CD4-positive, alpha-beta T cell treated with Interferon gamma for 1 hour (primary cell): ENCODE measurements around the gene BZW2.
"Not testable (repeated sequence)": the region's sequence is repeated elsewhere in the genome, so short reads cannot be mapped to it uniquely, and the experiment has no call there.

Experiments
- DNase-seq: peaks from one replicate; pipeline ENCODE4 v3.0.0-alpha.2; 2020

Gene BZW2

GRCh38 chr7:16646472-16647072 is 591 bp downstream of the BZW2 start:
- no peak for DNase-seq

DNA sequence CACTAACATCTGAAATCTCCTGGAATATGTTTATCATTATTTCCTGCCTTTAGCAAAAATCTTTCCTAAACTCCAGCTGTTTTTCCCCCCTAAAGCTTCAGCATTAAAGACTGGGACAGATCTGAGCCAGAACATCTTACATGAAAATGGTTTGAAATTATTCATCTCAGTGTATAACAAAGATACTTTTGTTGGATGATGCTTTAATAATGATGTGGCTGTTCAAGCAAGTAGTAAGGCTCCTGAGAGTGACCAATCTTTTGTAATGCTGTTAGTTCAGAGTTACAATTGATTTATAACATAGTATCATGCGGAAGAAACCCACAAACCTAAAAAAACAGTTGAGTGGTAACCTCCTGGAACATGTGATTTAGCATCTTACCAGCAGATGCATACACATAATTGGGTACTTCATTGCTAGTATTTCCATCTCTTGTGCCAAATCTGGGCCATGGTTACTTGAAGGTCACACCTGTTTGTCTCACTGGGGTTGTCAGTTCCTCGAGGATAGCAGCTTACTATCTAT is 1.5 kb downstream of the BZW2 start:
- no peak for DNase-seq

DNA sequence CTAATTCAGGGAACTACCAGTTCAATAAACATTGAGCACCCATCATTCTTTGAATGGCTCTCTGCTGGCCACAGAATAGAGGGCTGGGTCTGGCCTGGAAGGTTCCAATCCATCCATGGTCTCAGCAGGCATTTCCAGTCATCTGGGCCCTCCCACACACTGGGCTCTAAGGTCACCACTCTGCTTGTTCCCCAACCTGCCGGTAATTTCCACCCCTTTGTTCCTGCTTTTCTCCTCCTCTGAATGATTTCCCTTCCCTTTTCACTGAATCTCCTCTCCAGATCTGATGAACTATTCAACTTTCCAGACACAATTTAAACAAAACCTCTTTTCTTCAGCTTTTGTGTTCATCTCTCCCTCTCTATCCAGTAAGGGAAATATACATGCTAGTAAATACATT is 2.6 kb downstream of the BZW2 start:
- DNase-seq, result no peak

DNA sequence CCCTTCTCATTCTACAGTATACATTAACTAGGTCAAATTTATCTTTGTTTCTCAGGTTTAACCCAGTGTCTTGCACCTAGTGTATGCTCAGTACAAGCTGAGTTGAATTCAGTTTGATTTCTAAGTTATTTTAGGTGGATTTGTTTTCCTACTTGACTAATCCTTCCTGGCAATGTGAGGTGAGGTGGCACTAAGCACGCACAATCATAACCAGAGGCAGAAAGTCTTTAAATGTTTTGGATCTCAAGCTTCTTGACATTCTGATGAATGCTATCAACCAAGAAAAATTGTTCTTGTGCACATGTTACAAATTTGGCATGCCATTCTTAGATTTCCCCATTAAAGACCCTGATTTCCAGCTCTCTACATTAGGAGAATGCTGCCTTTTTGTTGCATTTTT is 3.2 kb downstream of the BZW2 start:
- no peak for DNase-seq

GRCh38 chr7:16650266-16650665 is 4.3 kb downstream of the BZW2 start:
- DNase-seq, result no peak

- no peak for DNase-seq
Observed at GRCh38 chr7:16651396-16652239, 5.6 kb downstream of the BZW2 start.

- DNase-seq, result no peak
Observed at GRCh38 chr7:16652240-16652583, 6.2 kb downstream of the BZW2 start.

GRCh38 chr7:16652888-16653287 is 6.9 kb downstream of the BZW2 start:
- no peak for DNase-seq

DNA sequence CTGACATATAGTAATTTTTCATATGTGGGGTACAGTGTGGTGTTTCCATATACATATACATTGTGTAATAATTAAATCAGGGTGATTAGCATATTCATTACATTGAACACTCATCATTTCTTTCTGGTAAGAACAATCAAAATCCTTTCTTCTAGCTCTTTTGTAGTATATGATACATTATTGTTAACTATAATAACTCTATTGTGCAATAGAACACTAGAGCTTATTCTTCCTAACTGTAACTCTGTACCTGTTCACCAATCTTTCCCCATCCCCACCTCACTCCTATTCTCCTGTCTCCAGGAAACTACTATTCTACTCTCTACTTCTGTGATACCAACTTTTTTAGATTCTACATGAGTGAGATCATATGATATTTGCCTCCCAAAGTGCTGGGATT is 9.4 kb downstream of the BZW2 start:
- DNase-seq, result no peak

GRCh38 chr7:16656141-16656540 is 10.2 kb downstream of the BZW2 start:
- no peak for DNase-seq

- DNase-seq, result no peak
Observed at GRCh38 chr7:16657656-16658279, 11.8 kb downstream of the BZW2 start.

- not testable (repeated sequence) for DNase-seq
Observed at GRCh38 chr7:16659854-16660497, 14.0 kb downstream of the BZW2 start.

DNA sequence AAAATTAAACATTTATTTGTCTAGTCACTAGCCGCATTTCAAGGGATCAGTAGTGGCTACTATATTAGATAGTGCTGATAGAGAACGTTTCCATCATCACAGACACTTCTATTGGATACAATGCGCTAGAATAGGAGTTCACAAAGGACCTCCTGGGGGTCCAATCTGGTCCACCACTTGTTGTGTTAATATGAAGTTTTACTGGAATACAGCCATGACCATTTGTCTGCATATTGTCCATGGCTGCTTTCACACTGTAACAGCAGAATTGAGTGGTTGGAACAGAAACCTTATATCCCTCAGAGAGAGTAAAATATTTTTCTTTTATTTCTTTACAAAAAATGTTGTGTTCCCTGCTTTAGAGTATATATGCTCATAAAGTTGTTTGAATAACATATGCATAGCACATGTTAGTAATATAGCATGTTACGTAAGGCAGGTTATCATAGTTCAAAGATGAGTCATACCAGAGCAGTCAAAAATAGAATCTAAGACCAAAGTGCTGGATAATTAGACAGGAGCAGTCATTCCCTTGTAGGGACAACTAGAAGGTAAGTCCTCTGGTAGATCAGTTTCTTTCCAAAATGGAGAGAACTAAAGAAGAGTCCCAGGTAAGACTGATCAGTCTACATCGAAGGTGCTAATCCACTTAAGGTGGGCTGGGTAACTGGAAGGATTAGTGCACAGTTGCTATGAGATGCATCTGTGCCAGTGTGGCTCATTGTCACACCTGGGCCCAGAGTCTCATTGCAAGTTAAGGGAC is 14.9 kb downstream of the BZW2 start:
- DNase-seq, result no peak

- no peak for DNase-seq
Observed at GRCh38 chr7:16661924-16662323, 15.9 kb downstream of the BZW2 start.

DNA sequence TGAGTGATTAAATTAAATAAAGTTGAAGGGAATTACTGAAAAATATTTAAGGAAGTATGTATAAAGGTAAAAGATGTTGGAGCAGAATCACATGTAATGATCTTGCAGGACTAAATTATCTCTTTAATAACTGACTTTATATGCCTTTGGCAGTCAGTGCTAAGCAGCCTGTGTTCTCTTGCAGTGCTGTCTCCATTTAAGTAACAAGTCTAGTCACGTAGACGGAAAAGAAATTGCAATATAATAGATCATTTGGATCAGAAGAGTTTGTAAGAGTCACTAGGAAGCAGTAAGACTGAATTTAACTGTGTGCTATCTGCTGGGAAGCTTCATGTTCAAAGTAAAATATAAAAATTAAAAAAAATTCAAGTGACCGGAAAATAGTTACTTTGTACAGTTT is 21.4 kb downstream of the BZW2 start:
- DNase-seq, result no peak

DNA sequence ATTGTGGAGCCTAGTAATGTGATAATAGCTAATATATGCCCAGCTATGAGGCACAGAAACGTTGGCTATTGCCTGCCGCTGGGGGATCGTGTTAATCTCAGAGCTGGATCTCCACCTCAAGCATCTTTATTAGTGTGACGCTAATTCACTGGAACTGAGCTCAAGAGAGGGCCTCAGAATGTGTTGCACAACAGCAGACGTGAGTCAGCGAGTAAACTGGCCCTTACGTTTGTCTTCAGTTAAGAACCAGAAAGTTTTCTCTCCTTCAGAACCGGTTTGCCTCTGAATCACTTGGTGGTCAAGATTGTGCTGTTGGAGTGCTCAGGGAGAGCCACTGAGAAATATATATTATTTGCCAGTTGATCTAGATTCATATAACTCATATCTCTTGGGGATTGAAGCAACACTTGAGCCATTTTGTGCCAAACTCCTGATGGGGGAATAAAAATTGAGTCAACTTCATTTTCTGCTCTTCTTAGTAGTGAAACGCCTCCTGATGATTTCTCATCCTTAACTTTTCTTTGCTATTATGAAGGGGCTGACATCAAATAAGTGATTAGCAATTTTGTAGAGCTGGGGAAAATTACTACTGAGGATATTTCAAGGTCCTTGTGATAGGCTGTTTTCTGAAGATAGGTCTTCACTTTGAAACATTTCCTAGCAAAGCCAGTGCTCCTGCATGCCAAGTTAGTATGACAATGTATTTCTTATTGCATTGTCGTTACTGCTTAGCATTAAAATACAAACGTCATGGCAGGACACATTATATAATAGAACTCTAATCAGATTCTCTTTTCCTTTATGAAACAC is 22.3 kb downstream of the BZW2 start:
- DNase-seq, result peak; percentile 46

GRCh38 chr7:16668978-16669377 is 23.0 kb downstream of the BZW2 start:
- DNase-seq, result no peak

DNA sequence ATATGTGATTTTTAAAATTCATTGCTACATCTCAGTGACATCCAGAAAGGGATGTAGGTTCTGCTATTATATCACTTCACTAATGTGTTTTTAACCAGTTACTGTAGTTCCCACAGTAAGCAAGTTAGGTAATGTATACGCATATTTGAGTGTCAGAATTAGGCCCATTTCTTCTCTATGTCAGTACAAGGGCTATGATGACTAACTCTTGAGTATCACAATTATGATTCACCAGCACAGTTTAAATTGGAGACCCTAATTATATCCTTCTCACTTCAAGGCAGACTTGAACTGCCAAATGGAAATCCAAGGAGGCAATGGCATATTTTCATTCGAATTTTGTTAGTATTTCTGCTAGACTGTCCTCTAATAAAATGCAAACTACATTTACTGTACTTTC is 23.6 kb downstream of the BZW2 start:
- DNase-seq, result no peak

DNA sequence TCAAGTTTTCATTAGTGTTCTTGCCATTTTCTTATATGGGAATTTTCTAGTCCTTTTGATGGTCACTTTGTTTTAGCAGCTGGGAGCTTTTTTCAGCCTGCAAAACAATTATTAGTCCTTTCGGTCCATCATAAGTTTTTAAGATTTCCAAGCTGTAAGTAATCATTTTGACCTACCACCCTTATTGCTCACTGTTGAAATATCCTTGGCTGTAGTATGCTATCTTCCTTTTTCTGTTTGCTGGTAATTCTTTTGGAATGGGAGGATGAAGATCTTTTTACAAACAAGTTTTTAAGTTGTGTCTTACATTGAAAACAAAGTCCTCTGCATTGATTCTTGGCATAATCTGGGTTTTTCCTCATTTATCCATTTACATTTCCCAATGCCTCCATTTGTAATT is 24.0 kb downstream of the BZW2 start:
- no peak for DNase-seq

- no peak for DNase-seq
Observed at GRCh38 chr7:16670731-16671344, 24.9 kb downstream of the BZW2 start.

- DNase-seq, result no peak
Observed at GRCh38 chr7:16671811-16672210, 25.8 kb downstream of the BZW2 start.
